Left lung (tissue), 10 donors: ENCODE measurements around the gene OR13G1. TPM values are rescaled to one million over a fixed set of nuclear protein-coding genes. Genes with fewer than 3 reads are reported as not detected.
A peak's percentile ranks its signal among the peaks of the same experiment; 100 is the strongest.

Experiments
- ATAC-seq: fragments of 200-7000 bp; cut with Tn5 transposase; one replicate; pipeline ENCODE4 v1.9.1; 2020; ENCODE audit warnings: moderate library complexity
- DNase-seq, 4 donors: peaks; one replicate each; pipeline ENCODE4 v3.0.0-alpha.2; 2013 to 2020
- H3K27ac ChIP-seq, 2 donors: fragments of 200-600 bp; sonication (generic) in 1 of 2; one replicate each; pipeline versions ENCODE4 v1.5.0 to v1.8.0; 2020 to 2021
- H3K27me3 ChIP-seq, 2 donors: fragments of 200-600 bp; sonication (generic) in 1 of 2; one replicate each; pipeline versions ENCODE4 v1.5.0 to v1.8.0; 2020 to 2021
- H3K36me3 ChIP-seq, 2 donors: fragments of 200-600 bp; sonication (generic) in 1 of 2; one replicate each; pipeline versions ENCODE4 v1.5.0 to v1.8.0; 2020 to 2021
- H3K4me1 ChIP-seq, 2 donors: fragments of 200-600 bp; one replicate each; pipeline ENCODE4 v1.8.0; 2021
- H3K4me3 ChIP-seq, 2 donors: fragments of 200-600 bp; sonication (generic) in 1 of 2; one replicate each; pipeline versions ENCODE4 v1.5.0 to v1.8.0; 2020 to 2021; ENCODE audit warnings: mild to moderate bottlenecking in 1 of 2
- H3K9me3 ChIP-seq, 2 donors: fragments of 200-600 bp; sonication (generic) in 1 of 2; one replicate each; pipeline versions ENCODE4 v1.5.0 to v1.8.0; 2020 to 2021
- CTCF ChIP-seq, 2 donors: fragments of 200-600 bp; sonication (generic) in 1 of 2; IDR thresholded peaks; one replicate each; pipeline versions ENCODE4 v1.5.0 to v1.8.0; 2021; ENCODE audit warnings: antibody characterized with exemption in 2 of 2
- intact Hi-C, 2 donors: fragments of 100-400 bp; cut with DNase I; formaldehyde crosslinking; loops; one replicate each; pipeline versions ENCODE4 v1.11.2 to v1.14.2; 2022
- polyA plus RNA-seq, 6 donors: library from polyadenylated mRNA; unstranded; fragments of 120-200 nt; gene quantifications; one replicate each; pipeline ENCODE4 v1.2.1, GENCODE V29; 2013; ENCODE audit not compliant: insufficient read length in 6 of 6
- total RNA-seq, 2 donors: library from RNA; stranded (reverse); fragmentation: NEBNext Ultra II Directional; extraction: Animal tissue kit (Norgen Biotek cat#: 25700); gene quantifications; one replicate each; pipeline ENCODE4 v1.2.1, GENCODE V29; 2021
- donor health status: DM: no; HTN: yes; CAD: no.
- donor health status: DM: no; HTN: no; CAD: no.

OR13G1 gene
- total and polyA plus RNA-seq, 8 donors = not detected

DNA sequence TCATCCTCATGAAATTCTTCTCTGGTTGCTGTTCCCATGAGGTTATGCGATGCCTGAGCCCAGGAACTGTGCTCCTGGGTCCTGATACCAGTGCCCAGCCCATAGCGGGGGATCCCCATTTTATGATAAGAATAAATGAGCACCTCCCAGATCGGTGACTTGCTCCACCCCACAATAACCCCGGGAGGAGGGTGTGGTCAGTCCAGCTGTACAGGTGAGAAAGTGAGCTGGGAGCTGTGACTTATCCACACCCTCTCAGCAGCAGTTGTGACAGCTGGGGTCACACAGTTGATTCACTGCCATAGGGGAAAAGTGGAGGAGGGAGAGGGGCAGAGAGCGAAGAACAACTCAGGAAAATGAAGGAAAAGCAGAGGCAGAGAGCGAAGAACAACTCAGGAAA lies 40.8 kb downstream of the OR13G1 start:
- no peak for TF ChIP-seq CTCF (IDR thresholded peaks at IDR 0.05)
- intact Hi-C loops = no loop called here
- Histone ChIP-seq H3K27ac (no peak overlapping the region), H3K4me1 (no peaks in the 10 kb centered on the region), H3K4me3 (no peak overlapping the region), H3K27me3 (peaks cover 0 to 16% of the 10 kb centered on the region in 2 donors), H3K36me3 (no peaks in the 10 kb centered on the region), H3K9me3 (peaks cover 0 to 4% of the 10 kb centered on the region in 2 donors)
- DNase-seq (no peak), ATAC-seq (no peak)

- Histone ChIP-seq H3K36me3 (no peaks in the 10 kb centered on the region), H3K4me3 (no peak overlapping the region), H3K27me3 (peaks cover 0 to 16% of the 10 kb centered on the region in 2 donors), H3K4me1 (no peaks in the 10 kb centered on the region), H3K9me3 (peaks cover 0 to 9% of the 10 kb centered on the region in 2 donors), H3K27ac (no peak overlapping the region)
- ATAC-seq (no peak), DNase-seq (peak in 1 of 4 donors; percentile 13)
- no peak for TF ChIP-seq CTCF (IDR thresholded peaks at IDR 0.05)
- intact Hi-C loops = no loop called here
These were observed 41.5 kb downstream of the OR13G1 start for GRCh38 chr1:247638011-247638410.

GRCh38 chr1:247627951-247628350 lies 51.6 kb downstream of the OR13G1 start:
- no peak overlapping the region for H3K4me3 ChIP-seq
- H3K4me1 ChIP-seq = no peaks in the 10 kb centered on the region
- no peaks in the 10 kb centered on the region for H3K36me3 ChIP-seq
- H3K27me3 ChIP-seq = no peaks in the 10 kb centered on the region
- no peak for DNase-seq
- intact Hi-C loops = no loop called here
- H3K27ac ChIP-seq = no peak overlapping the region
- TF ChIP-seq CTCF (IDR thresholded peaks at IDR 0.05) = no peak
- no peak for ATAC-seq
- peaks cover 0 to 8% of the 10 kb centered on the region in 2 donors for H3K9me3 ChIP-seq

Other genes with a start within 250 kb of the OR13G1 start
- not detected for gene OR2B11, start 221.6 kb downstream of the OR13G1 start, total RNA-seq
- under 1 TPM; 0.04 to 0.10 (median 0.05) TPM for gene OR2B11, start 221.6 kb downstream of the OR13G1 start, polyA plus RNA-seq
- not detected for gene OR2C3, start 143.3 kb downstream of the OR13G1 start, total RNA-seq
- under 1 TPM; 0.03 to 0.09 (median 0.04) TPM for gene OR2C3, start 143.3 kb downstream of the OR13G1 start, polyA plus RNA-seq
- under 1 TPM; 0.32 to 0.84 TPM for gene GCSAML, start 130.6 kb downstream of the OR13G1 start, total RNA-seq
- gene GCSAML, start 130.6 kb downstream of the OR13G1 start, polyA plus RNA-seq = under 1 TPM; 0.17 to 0.58 (median 0.34) TPM
- not detected for gene OR2G2, start 91.4 kb downstream of the OR13G1 start, total RNA-seq
- gene OR2G2, start 91.4 kb downstream of the OR13G1 start, polyA plus RNA-seq = not detected
- gene OR2G3, start 74.2 kb downstream of the OR13G1 start, total RNA-seq = not detected
- not detected for gene OR2G3, start 74.2 kb downstream of the OR13G1 start, polyA plus RNA-seq
- gene OR6F1, start 36.9 kb upstream of the OR13G1 start, total RNA-seq = not detected
- not detected for gene OR6F1, start 36.9 kb upstream of the OR13G1 start, polyA plus RNA-seq
- not detected for gene OR14K1, start 58.9 kb upstream of the OR13G1 start, total RNA-seq
- not detected for gene OR14K1, start 58.9 kb upstream of the OR13G1 start, polyA plus RNA-seq
- not detected for gene OR14A2, start 68.4 kb upstream of the OR13G1 start, total RNA-seq
- gene OR14A2, start 68.4 kb upstream of the OR13G1 start, polyA plus RNA-seq = not detected
- not detected for gene OR1C1, start 80.8 kb upstream of the OR13G1 start, total RNA-seq
- under 1 TPM in 2 of 6 donors, not detected in 4; 0.04 to 0.15 TPM for gene OR1C1, start 80.8 kb upstream of the OR13G1 start, polyA plus RNA-seq
- gene OR14A16, start 144.4 kb upstream of the OR13G1 start, total RNA-seq = not detected
- not detected for gene OR14A16, start 144.4 kb upstream of the OR13G1 start, polyA plus RNA-seq
- gene OR11L1, start 162.2 kb upstream of the OR13G1 start, total RNA-seq = not detected
- gene OR11L1, start 162.2 kb upstream of the OR13G1 start, polyA plus RNA-seq = not detected
- gene TRIM58, start 177.4 kb upstream of the OR13G1 start, total RNA-seq = 1 to 10 TPM; 3.8 to 4.8 TPM
- 1 to 10 TPM; 1.6 to 4.2 (median 3.5) TPM for gene TRIM58, start 177.4 kb upstream of the OR13G1 start, polyA plus RNA-seq
- 1 to 10 TPM in 1 of 2 donors, not detected in 1; 2.1 TPM for gene OR2W3, start 215.8 kb upstream of the OR13G1 start, total RNA-seq
- gene OR2W3, start 215.8 kb upstream of the OR13G1 start, polyA plus RNA-seq = under 1 TPM; 0.24 to 0.98 (median 0.44) TPM
- not detected for gene OR2T8, start 240.5 kb upstream of the OR13G1 start, total RNA-seq
- not detected for gene OR2T8, start 240.5 kb upstream of the OR13G1 start, polyA plus RNA-seq
- gene OR2AJ1, start 245.2 kb upstream of the OR13G1 start, total RNA-seq = not detected
- gene OR2AJ1, start 245.2 kb upstream of the OR13G1 start, polyA plus RNA-seq = not detected